CD4-positive, alpha-beta T cell treated with Interleukin-6 for 4 hours (primary cell): ENCODE data around the gene LMAN1.

Experiments used
- DNase-seq: peaks from one replicate; pipeline ENCODE4 v3.0.0-alpha.2; 2020; ENCODE audit warnings: mixed read lengths

Gene LMAN1, protein sequence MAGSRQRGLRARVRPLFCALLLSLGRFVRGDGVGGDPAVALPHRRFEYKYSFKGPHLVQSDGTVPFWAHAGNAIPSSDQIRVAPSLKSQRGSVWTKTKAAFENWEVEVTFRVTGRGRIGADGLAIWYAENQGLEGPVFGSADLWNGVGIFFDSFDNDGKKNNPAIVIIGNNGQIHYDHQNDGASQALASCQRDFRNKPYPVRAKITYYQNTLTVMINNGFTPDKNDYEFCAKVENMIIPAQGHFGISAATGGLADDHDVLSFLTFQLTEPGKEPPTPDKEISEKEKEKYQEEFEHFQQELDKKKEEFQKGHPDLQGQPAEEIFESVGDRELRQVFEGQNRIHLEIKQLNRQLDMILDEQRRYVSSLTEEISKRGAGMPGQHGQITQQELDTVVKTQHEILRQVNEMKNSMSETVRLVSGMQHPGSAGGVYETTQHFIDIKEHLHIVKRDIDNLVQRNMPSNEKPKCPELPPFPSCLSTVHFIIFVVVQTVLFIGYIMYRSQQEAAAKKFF

DNA sequence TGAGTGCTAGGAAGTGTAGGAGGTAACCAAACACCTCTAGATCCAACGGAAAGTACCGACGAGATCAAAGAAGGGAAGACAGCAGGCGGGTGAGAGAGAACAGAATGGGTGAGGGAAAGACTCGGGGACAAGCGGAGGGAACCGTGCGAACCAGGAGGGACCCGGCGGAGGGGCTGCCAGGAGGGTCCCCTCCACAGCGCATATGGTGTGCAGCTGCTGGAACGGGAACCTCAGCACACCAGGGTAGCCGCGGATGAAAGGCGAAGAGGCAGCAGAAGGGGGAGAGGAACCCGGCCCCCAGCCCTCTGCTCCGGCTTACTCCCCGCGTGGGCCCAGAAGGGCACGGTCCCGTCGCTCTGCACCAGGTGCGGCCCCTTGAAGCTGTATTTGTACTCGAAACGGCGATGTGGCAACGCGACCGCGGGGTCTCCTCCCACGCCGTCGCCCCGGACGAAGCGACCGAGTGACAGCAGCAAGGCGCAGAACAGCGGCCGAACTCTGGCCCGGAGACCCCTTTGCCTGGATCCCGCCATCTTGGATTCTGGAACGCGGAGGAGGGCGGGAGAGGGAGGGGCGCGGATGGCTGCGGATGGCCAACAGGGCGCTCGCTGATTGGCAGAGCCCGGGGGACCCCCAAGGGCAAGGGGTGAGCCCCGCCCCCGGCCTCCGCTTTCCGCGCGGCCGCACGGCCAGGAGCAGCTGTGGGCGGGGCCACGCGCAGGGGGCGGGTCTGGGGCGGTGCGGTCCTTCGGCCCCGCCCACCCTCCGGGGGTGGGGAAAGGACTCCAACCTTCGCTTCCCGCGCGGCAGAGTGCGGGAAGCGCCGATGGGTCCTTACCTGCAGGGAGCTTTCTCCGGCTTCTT is at the start of gene LMAN1:
TSS of gene LMAN1 (minus strand) at position 554 of the 864 bp plus-strand sequence. CDS start at position 533, 21 bp downstream.
- peak; percentile 95 for DNase-seq

- DNase-seq: peak; percentile 67
Observed at GRCh38 chr18:59402432-59403090, 43.5 kb upstream of the LMAN1 start.

DNA sequence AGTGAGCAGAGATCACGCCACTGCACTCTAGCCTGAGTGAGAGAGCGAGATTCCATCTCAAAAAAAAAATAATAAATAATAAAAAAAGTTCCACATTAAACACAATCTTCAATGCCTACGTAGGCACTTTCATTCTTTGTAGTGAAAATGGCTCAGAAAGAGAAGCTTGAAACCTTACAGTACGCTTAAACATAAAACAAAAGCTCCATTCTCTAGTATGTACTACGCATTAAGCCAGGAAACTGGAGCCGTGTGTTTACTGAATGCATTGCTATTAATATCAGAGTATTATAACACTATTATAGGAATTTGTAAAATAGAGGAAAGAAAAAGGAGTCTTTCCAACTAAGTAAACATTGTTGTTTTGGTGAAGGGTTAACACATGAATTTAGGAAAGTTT is 41.3 kb upstream of the LMAN1 start:
- DNase-seq: no peak

DNA sequence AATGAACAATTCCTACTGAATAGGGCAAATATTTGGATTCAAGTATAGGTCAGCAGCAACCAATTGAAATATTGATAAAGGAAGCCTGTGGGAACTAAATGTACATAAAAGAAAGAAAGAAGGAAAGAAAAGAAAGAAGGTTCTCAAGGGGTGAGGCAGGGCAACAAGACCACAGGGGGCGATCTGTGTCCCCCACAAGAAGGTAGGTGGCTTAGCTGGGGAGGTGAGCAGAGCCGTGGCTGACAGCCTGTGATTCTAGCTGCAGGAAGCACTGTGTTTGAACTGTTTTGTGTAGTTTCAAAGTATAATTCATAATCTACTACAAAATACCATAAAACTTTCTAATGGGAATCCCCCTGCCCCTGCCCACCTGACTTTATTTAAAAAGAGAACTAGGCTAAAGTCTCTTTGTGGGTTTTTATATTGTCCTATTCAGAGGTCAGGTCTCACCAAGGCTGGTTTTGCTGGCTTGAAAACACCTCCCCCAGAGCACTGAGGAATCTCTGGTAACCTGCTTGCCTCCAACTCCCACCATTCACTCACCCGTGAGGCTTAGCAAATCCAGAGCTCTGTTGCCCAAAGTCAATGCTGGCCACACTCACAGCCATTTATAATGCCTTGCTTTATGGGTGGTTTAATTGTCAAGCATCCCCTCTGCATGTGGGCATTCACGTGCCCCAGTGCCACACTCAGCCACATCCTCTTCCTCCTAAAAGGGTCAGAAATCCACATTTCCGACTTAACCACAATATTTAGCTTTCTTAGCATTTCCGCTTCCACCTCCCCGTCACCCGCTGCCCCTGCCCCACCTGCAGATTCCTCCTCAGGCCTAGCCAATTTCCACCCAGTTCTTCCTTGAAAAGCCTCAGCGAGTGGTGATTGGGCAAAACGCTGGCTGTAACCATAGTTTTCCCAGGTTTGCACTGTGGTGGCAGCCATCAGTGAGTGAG is 36.4 kb upstream of the LMAN1 start:
- DNase-seq: no peak

DNA sequence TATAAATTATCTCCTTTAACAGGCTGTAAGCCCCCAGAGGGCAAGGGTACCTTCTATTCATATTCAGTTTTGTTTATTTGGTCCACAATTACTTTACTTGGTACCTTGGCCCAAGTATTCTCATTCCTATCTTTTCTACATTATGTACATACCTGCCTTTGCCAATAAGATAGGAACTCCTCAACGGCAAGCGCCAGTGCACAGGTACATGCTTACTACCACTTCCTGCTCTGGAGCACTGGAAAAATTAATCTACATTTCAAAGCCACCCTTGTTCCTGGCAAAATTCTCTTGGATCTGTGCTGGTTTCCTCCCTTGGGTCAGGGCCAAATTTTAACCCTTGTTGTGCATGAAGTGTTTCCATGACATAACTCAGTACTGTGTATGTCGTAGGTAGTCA is 34.3 kb upstream of the LMAN1 start:
- no peak for DNase-seq

DNA sequence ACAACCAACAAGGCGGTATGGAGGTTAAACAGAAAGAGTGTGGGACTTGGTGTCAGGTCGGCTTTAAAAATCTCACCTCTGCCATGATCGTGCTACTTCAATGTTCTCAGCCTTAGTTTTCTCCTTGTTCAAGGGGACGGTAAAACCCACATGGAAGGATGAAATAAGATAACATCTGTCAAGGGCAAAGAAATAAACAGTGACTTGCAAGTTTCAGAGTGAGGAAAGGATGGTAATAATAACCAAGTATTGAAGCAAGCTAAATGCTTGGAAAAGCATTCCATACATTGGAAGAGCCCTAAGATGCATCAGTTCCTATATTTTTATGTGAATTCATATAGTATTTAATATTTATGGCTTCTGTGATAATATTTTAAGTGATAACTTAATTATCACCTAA is 29.8 kb upstream of the LMAN1 start:
- DNase-seq: no peak

GRCh38 chr18:59387687-59388565 is 28.9 kb upstream of the LMAN1 start:
- no peak for DNase-seq

GRCh38 chr18:59386909-59387686 is 28.0 kb upstream of the LMAN1 start:
- DNase-seq: no peak

- DNase-seq: no peak
Observed at GRCh38 chr18:59385191-59385590, 26.1 kb upstream of the LMAN1 start.

DNA sequence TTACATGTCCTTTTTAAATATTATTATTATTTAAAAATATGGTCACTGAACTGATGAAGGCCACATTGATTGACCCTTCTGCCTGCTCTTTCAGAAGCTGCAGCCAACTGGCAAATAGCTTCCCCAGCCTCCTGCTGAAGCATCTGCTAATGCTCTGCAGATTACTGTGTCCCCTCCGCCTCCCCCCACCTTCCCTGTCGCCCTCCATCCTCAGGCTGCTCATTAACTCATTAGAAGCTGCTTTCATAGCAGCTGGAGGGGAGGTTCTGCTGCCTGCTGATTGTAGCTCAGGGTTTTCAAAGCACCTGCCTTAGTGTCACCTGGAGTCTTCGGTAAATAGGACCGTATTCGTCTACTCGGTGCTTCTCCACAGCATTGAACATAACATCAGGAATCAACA is 24.8 kb upstream of the LMAN1 start:
- DNase-seq: no peak

GRCh38 chr18:59382383-59382782 is 23.3 kb upstream of the LMAN1 start:
- no peak for DNase-seq

- DNase-seq: no peak
Observed at GRCh38 chr18:59381949-59382348, 22.9 kb upstream of the LMAN1 start.

- DNase-seq: no peak
Observed at GRCh38 chr18:59380706-59381105, 21.6 kb upstream of the LMAN1 start.

GRCh38 chr18:59379772-59380522 is 20.9 kb upstream of the LMAN1 start:
- no peak for DNase-seq

DNA sequence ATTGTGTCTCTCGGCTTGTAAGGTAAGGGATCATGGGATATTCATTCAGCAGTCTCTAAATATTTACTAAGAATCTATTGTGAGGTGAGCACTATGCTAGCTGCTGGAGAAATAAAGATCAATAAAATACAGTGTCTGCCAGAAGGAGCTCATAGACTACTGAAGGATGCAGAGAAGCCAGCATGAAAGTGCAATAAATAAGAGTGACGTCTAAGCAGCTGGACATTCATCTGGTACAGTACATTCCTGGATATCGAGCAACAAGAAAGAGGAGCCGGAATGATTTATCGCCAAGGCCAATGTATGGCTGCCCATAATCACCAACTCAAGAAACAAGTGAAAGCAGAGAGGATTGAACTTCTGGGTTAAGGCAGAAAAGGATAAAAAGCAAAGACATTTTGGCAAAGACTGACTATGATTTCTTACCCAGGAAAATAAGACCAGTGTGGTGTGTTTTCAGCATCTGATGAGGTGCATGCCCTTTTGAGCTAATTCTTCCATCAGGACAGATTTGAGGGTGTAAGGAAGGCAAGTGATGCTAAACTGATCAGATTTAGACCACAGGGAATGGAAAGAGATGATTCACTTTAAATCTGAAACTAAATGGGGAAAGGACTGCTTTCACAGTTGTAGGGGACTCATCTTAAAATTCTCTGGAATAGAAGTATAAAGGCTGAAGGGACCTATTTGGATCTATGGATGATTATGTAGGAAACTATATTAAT is 18.7 kb upstream of the LMAN1 start:
- DNase-seq: no peak

DNA sequence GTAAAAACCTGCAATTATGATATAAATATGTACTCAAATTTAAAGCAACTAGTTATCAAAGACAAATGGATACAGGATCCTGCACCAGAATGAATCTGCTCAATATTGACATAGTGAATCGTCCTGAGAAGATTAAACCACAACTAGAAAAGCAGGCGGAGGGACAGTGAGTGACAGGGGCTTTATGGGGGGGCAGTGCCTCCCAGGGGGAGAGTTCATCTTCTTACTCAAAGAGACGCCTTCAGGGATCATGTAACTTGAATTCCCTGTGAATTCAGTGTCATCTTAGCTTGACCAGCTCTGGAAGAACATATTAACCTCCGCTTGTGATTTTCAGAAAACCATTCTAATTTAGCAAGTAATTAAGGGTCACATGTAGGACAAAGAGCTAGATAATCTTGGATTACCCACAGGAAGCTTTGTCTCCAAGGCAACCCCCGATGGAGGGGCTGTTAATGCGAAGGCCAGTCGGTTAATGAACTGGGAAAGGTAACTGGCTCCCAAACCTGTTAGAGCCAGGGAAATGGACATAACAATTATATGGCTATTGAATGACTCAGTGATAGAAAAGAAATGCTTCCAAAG is 17.4 kb upstream of the LMAN1 start:
- DNase-seq: no peak

- no peak for DNase-seq
Observed at GRCh38 chr18:59374128-59374527, 15.1 kb upstream of the LMAN1 start.

- DNase-seq: no peak
Observed at GRCh38 chr18:59372975-59373374, 13.9 kb upstream of the LMAN1 start.
